HG03135 (cell line): ENCODE measurements around the gene C1orf53.
"Not testable (repeated sequence)": the region's sequence is repeated elsewhere in the genome, so short reads cannot be mapped to it uniquely, and the experiment has no call there.

Experiments used
- ATAC-seq: cut with Tn5 transposase; IDR thresholded peaks from one replicate; pipeline ENCODE4 v1.9.1; 2021; ENCODE audit warnings: mild to moderate bottlenecking, moderate library complexity; ENCODE audit not compliant: unreplicated experiment

The C1orf53 gene

GRCh38 chr1:197902454-197903195 is at the start of gene C1orf53:
Gene C1orf53, plus strand, starts transcription at chr1:197902630. Its CDS starts 20 bp downstream, at chr1:197902650.
- peak; percentile 96 for ATAC-seq

DNA sequence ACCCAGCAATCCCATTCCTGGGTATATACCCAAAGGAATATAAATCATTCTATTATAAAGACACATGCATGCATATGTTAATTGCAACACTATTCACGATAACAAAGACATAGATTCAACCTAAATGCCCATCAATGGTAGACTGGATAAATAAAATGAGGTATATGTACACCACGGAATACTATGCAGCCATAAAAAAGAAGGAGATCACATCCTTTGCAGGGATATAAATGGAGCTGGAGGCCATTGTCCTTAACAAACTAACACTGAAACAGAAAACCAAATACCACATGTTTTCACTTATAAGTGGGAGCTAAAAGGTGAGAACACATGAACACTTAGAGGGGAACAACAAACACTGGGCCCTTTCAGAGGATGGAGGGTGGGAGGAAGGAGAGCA is 46.7 kb upstream of the C1orf53 start:
- ATAC-seq = not testable (repeated sequence)

DNA sequence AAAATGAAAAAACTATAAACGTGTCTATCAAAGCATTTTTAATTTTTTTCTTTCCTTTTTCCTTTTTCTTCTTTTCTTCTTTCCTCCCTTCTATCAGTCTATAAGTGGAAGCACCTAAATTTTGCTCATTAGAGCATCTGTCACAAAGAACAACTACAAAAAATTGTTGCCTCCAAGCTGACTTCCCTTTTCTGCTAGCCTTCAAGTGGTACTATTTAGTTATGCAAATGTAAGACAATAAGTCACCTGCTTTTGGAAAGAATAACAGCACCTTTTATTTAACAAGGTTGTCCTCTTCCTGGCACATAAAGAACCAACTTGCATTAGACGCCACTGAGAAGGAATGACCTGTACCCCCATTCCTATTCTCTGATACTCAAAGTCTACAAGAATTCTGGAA is 45.0 kb upstream of the C1orf53 start:
- no peak for ATAC-seq

- no peak for ATAC-seq
Observed at GRCh38 chr1:197859024-197859423, 43.4 kb upstream of the C1orf53 start.

- ATAC-seq = no peak
Observed at GRCh38 chr1:197862221-197862620, 40.2 kb upstream of the C1orf53 start.

DNA sequence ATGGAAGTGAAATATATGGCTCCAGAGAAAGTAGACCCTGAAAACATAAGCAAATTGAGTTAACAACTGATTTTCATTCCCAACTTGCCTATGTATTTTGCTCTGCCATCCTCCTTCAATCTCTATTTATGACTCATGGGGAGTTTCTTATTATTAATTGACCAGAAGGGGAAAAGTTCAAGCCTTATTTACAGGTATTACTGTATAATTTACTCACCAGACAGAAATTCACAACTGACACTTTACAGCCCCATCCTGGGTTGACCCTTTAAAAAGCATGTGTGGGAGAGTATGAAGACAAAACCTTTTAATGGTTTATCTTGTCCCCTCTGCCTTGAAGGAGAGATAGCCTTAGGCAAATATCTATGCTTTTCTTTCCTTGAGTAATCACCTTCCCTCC is 39.8 kb upstream of the C1orf53 start:
- no peak for ATAC-seq

DNA sequence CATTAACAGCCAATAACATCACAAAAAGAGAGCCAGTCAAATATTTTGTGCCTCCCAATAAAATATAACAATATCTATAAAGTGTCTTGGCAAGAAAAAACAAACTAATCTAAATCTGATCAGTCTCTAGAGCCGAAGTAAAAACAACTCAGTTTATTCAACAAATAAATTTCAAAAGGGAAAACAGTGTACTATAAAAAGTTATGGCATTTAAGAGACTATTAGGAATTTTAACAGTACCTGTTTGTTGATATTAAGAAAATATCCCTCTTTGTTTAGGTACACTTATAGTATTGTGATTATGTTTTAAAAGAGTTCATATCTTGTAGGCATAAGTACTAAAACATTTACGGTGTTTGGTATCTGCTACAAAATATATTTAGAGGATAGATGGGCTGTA is 36.6 kb upstream of the C1orf53 start:
- ATAC-seq = no peak

DNA sequence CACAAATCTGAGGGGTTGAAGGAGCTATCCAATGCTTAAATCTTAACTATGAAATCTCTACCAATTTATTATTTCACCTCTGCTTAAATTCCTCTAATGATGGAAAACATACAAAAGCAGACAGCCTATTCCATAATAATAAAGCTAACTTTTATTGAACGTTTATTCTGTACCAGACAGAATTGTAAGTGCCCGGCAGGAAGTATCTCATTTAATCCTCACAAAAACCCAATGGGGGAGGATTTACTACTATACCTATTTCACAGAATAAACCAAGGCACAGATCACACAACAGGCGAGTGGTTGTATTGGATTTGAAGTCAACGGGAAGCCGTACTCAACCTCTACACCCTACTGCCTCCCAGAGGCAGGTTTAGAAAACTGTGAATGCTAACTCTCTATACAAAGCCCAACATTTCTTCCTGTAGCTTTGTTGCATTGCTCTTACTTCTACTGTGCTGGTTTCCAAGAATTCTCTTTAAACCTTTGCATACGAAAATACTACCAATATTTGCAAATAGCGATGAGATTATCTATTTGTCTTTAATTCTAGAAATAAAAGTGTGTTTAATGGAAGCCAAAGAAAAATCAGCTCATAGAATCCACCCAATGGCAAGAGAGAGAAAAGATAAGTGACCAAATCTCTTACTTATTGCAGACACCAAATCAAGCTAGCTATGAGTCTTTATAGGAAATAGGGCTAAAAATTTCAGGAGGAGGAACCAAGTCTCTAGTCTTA is 33.5 kb upstream of the C1orf53 start:
- peak; percentile 71 for ATAC-seq

DNA sequence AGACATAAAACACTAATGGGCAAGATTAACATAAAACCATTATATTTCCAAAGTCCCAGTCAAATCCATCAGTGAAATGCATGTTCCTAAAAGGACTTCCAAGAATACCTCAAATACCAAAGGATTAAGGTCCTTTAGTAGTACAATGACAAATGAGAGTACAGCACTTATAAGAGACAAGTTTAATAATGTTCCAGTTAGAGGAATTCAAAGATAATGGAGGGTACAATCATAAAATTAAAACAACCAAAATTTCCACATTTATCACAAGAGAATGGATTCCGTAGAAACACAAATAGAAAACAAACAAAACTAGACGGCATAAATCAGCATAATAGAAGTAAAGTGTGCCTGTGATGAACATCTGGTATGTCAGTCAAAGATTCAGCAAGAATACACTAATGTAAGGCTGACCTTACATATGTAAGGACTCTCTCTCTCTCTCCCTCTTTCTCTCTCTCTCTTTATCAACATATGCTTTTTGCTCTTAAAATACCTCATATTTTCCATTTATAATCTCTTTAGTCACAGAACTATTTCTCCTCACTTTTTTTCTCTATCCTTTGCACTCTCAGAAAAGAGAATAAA is 32.8 kb upstream of the C1orf53 start:
- no peak for ATAC-seq

DNA sequence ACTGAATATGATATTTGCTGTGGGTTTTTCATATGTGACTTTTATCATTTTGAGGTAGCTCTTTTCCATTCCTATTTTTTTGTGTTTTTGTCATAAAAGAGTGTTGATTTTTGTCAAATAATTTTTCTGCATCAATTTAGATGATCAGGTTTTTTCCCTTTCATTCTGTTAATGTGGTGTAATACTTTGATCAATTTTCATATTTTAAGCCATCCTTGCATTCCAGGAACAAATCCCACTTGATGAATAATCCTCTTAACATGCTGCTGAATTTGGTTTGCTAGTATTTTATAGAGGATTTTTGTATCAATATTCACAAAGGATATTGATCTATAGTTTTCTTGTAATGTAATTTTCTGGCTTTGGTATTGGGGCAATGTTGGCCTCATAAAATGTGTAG is 25.5 kb upstream of the C1orf53 start:
- ATAC-seq = no peak

- ATAC-seq = not testable (repeated sequence)
Observed at GRCh38 chr1:197880385-197880784, 22.0 kb upstream of the C1orf53 start.

DNA sequence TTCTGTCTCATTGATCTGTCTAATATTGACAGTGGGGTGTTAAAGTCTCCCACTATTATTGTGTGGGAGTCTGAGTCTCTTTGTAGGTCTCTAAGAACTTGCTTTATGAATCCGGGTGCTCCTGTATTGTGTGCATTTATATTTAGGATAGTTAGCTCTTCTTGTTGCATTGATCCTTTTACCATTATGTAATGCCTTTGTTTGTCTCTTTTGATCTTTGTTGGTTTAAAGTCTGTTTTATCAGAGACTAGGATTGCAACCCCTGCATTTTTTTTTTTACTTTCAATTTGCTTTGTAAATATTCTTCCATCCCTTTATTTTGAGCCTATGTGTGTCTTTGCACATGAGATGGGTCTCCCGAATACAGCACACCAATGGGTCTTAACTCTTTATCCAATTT is 20.2 kb upstream of the C1orf53 start:
- ATAC-seq = not testable (repeated sequence)

- ATAC-seq = no peak
Observed at GRCh38 chr1:197884173-197884572, 18.3 kb upstream of the C1orf53 start.

DNA sequence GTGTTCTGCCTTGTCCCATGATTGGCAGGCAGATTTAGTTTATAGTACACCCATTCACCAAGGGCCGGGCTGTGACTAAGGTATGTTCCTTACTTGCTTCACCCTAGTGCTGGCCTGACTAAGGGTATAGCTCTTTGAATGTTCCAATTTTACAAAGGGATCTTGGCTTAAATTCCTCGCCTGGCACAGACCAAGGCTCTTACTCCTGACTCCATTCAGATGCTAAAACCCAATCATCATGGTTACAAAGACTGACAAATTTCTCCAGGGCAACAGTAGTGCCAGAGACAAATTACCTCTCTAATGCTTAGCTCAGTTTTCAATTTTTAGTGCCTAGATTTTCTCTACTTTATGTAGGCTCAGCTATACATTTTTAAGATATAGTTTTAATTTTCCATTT is 11.5 kb upstream of the C1orf53 start:
- ATAC-seq = no peak

DNA sequence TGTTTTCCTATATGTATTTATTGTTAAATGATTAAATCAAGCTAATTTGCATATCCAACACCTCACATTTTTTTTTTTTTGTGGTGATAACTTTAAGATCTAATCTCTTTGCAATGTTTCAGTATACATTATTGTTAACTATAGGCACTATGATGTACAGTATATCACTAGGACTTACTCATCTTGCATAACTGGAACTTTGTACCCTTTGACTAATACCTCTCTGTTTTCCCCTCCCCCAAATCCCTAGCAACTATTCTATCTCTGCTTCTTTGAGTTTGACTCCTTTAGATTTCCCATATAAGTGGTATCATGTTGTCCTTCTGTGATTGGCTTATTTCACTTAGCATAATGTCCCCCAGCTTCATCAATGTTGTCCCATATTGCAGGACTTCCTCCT is 9.7 kb upstream of the C1orf53 start:
- ATAC-seq = no peak

- ATAC-seq = no peak
Observed at GRCh38 chr1:197896301-197896700, 6.1 kb upstream of the C1orf53 start.

- no peak for ATAC-seq
Observed at GRCh38 chr1:197899037-197899436, 3.4 kb upstream of the C1orf53 start.

DNA sequence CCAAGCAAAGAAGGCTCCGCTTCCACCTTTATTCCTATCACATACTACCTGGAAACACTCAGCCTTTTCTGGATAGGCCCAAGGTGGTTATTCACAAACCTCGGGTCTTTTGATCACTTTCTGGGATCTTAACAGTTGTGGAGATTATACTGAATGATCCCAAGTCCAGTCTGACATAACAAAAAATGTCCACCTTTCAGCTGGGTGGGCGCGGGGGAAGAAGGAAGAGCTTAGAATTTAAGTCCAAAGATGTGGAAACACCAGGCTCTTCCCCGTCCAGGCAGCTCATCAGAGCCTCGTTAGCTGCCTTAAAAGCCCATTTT is 338 bp upstream of the C1orf53 start:
- no peak for ATAC-seq

GRCh38 chr1:197903196-197903514 is 725 bp downstream of the C1orf53 start:
- no peak for ATAC-seq

DNA sequence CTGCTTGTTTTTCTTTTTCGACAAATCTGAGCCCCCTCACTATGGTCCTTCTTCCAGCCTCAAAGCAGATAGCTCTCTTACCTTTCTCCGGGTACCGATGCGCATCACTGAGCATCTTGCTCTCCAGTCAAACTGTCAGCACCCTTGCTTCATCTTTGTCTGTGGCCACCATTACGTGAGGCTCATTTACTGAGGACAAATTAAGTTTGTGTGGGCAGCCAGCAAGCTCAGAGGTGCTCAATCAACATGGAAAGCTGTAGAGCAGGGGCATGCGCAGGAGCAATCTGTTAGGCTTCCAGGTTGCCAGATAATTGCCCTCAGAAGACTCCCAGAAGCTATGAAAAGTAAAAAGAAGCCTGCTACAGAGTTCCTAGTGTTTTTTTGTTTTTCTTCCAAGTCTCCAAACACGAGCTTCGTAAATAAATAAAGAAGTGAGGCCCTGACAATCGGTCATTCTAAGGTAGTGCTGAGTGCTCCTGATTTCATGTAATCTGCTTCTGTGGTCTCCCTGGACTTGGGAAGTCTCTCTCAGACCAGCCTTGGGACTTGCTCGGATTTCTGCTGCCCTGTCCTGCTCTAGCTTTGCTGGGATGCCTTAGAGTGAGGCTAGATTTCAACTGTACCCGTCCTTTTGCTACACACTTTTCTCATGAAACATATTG is 1.8 kb downstream of the C1orf53 start:
- no peak for ATAC-seq

DNA sequence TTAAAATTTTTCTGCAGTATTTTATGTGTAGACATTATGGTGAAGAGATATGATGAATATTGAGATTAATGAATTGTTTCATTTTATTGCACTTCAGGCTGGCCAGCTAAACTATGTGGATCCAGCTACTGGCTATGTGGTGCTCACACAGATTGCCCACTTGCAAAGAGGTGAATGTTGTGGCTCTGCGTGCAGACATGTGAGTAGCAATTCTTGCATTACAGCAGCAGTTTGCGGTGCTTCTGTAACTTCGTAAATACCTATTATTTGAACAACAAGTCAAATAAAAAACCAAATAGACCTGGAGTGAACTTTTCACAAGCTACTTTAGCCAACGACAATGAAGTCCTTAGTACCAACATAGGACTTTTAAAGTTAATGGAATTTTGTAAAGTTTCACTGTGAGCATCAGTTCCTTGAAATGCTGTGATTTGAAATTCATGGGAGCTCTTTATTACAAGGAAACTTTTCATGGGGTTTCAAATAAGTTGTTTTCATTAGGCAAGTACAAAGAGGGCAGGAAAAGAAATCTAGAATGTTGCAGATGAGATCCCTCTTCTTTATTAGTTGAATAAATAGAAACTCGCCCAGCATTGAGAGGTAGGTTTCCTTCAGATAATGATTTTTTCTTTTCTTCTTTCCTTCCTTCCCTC is 3.4 kb downstream of the C1orf53 start:
- no peak for ATAC-seq
